A172 (cell line): ENCODE data around the gene ASTN2. TPM values are rescaled to one million over a fixed set of nuclear protein-coding genes. Genes with fewer than 3 reads are reported as not detected.
"Not testable (repeated sequence)": the region's sequence is repeated elsewhere in the genome, so short reads cannot be mapped to it uniquely, and the experiment has no call there.

Experiments used
- DNase-seq: peaks from one replicate; pipeline ENCODE4 v3.0.0-alpha.2; 2015; ENCODE audit warnings: low spot score
- total RNA-seq: library from RNA; depleted of rRNA; stranded (reverse); fragments of >200 nt; shearing (Covaris generic); gene quantifications from 2 replicates; pipeline ENCODE4 v1.2.3, GENCODE V29; 2014

ASTN2 gene
- total RNA-seq, 1 experiment from 2014 or later: 8.5 TPM

DNA sequence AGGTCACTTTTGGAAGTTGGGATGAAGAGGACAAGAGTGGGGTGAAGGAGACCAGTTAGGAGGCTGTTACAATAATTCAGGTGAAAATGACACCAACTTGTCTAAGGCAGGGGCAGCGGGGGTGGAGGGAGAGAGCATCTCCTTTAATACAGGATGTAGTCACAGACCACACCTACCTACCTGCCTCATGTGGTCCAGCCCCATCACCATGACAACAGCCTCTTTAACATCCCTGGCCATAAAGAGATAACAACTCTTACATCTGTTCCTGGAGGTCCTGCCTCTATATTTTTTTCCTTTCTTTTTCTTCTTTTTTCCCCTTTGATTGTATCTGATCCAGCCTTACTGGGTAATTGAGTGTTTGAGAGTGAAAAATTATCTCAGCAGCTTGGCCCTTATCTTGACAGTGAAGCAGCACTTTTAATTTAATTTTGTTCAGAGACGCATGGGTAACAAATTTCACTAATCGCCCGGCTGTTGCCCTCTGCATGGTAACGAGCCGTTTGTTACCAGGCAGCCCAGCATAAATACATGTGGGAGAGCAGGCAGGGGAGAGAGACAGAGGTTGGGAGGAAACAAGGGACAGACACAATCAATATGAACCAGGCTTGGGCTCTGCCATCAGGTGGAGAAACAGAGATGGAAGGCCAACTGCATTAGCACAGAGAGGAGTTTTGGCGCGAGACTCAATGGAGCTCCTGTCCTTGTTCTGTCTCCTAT, 338.1 kb downstream of the ASTN2 start:
- no peak for DNase-seq

DNA sequence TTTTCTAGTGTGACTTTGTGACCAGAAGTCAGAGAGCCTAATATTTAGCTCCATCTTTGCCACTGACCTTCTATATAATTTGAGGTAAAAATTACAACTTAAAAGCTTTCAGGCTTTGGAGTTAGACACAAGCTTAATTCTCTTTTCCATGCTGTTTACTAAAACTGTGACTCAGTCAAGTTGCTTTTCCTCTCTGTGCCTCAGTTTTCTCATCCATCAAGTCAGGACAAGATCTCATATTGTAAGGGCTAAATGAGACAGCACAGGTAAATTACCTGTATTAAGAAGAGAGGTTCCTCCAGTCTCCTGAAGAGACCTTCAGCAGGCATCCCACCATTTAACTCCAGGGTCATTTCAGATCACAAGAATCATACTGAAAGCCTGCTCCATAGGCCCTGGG, 339.2 kb downstream of the ASTN2 start:
- no peak for DNase-seq

DNA sequence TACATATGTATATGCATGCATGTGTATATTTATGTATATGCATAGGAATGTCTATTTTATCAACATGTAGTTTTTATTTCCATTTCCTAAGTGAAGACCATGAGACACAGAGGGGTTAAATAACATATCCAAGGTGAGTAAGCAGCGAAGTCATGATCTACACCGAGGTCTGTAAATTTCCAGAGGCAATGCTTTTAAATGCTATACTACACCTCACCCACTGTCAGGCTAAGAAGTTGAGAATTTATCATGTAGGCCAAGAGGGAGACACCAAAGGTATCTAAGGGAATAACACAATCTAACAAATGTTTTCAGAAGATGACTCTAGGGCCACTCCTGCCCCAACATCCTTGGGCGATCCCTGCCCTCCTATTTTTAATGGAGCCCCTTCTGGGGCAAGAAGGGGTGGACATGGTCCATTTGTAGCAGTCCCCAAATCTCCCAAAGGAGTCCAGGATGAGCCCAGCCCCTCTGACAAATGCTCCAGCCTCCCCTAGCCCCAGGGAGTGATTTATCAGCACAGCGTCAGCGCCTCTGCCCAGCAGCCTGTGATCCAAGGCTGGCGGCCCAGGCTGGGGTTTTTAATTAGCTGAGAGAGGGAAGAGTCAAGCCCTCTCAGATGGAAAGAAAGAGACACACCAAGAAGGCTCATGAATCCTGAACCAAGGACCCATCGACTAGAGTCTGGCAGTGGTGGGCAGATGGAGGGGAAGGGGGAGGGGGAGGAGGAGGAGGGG, 339.9 kb downstream of the ASTN2 start:
- DNase-seq: no peak

DNA sequence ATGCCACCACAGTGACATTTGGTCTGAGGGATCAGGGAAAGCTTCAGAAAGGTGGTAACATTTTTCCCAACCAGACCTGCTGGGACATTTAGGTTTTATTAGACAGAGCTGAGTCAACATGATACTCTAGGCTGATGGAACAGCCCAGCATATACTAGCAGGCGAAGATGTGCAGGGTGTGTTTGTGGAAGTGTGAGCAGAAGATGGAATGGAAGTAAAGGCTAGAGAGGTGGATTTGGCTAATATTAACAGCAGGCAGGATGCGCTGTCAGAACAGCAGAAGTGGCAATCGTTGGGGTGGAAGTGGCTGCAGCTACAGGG, 340.6 kb downstream of the ASTN2 start:
- no peak for DNase-seq

DNA sequence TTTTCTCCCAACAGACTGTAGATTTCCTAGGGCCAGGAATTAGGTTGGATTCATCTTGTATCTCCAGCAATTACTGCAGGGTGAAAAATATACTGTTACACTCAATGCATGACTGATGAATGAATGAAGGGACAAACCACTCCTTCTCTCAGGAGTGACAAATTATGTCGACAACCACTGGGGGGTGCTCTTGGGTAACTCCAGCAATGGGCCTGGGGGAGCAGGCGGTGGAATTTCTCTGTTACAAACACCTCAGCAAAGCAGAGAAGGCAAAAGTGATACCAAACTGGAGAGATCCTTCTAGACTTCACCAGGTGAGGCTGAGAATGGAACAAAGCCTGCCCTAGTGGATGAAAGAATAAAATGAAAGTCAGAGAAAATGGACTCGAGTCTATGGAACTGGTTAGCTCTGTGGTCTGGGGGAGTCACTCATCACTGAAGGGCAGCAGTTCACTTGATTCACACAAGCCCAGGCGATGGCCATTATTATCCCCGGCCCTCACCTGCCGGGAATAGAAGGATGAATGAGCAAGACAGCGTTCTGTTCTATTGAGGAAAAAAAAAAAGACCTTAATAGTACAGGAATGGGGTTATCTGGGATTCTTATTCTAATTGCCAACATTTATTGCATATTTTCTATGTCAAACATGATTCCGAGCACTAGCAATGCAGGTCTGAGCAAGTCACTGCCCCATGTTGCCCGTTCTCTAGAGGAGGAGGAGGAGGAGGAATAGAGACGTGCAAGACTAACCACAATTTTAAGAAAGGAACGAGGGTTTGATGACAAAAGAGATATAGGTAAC, 341.1 kb downstream of the ASTN2 start:
- DNase-seq: peak; percentile 19

DNA sequence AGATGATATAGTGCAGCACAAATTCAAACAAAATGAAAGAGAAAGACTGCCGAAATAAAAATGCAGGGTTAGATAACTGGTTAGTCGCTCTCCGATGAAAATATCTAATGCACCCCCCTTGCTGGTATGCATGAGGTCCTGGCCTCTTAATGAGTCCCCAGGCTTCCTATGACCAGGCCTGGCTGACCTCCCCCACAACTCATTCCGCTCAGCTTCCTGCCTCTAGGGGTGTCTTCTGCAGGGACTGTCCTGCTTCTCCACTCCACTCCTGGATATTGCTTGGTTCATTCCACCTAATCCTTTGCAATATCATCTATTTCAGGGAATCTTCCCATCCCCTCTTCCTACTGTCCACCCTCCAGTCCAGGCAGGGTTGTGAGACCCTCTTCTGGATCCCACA, 341.8 kb downstream of the ASTN2 start:
- DNase-seq: no peak

DNA sequence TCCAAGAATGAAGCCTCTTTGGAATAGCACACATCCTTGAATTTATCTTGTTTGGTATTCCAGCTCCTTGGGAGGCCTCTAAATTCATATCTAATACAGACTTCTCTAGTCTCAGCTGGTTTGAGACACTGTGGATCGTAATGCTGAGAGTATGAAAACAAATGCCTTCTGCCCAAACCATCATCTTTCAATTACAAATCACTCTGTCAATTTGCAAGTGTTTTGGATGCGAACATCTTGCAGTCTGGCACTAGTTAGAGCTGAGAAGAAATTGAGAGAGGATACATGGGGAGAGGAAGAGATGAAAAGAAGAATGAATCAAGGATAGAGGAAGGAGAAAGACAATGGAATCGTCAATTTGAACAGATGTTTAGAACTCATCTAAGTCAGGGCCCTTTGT, 342.6 kb downstream of the ASTN2 start:
- no peak for DNase-seq

DNA sequence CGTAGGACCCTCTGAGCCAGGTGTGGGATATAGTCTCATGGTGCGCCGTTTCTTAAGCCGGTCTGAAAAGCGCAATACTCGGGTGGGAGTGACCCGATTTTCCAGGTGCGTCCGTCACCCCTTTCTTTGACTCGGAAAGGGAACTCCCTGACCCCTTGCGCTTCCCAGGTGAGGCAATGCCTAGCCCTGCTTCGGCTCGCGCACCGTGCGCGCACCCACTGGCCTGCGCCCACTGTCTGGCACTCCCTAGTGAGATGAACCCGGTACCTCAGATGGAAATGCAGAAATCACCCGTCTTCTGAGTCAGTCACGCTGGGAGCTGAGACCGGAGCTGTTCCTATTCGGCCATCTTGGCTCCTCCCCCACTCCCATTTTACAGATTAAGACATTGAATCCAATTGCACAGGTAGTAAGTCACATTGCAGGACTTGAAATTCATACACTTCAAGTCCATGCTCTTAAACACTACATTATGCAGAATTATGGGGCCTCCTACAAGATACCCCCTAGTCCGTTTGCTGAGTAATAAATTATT, 343.1 kb downstream of the ASTN2 start:
- DNase-seq: not testable (repeated sequence)

DNA sequence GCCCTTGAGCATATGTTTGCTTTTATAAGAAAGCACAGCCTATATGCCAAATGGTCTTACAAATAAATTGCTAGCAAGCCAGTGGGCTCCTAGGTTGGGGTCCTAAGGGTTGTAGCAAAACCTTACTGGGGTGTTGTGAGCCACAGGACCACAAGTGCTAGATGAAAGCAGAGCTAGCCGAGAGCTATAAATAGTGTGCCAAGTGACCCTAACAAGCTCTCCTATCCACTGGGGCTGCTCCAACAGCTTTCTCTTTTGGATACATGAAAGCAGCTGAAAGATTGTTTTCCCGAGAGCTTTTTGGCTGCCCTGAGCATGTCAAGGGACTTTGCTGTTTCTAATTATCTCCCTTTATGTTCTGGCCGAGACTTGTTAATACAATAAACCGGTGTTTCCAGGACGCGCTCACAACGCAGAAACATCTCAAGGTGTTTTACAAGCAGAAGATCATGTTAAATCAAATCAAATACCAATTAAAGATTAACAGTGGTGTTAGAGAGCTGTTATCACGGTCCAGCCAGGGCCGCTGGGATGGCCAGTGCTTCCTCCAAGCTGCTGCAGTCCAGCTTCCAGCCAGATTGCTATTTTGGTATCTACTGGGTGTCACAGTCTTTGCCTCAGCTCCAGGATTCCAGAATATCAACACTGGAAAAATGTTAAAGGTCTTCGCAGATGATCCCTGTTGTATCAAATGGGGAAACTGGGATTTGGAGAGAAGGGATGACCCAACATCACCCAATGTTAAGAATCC, 351.0 kb downstream of the ASTN2 start:
- no peak for DNase-seq

DNA sequence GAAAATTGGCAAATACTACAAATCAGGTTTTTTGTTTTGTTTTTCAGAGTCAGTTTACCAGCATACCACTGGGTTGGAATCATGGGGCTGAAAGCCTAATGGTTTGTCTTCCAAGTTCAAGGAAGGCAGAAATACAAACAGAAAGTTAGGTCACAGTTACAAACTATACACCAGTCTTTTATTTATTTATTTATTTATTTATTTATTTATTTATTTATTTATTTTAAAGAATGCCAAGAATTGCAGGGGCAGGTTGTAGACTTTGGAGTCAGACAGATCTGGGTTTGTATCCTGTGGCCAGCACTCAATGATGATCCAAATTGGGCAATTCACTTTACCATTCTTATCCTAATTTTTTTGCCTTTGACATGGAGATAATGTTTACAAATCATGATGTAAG, 353.9 kb downstream of the ASTN2 start:
- no peak for DNase-seq

DNA sequence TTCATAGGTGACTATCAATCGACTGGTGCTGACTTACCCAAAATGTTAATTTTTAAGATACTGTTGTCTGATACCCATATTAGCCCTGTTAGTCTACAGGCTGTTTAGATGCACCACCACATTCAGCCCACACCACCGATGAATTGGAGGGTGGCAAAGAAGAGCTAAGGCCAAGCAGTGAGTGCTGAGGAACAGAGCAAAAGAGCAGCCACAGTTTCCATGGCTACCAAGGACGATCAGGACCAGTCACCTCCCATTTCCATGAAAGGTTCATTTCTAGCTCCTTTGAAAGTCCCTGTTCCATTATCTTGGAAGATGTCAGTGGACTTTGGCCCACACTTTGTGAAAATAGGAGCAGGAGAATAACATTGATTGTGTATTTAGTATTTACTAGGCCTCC, 364.9 kb downstream of the ASTN2 start:
- no peak for DNase-seq

DNA sequence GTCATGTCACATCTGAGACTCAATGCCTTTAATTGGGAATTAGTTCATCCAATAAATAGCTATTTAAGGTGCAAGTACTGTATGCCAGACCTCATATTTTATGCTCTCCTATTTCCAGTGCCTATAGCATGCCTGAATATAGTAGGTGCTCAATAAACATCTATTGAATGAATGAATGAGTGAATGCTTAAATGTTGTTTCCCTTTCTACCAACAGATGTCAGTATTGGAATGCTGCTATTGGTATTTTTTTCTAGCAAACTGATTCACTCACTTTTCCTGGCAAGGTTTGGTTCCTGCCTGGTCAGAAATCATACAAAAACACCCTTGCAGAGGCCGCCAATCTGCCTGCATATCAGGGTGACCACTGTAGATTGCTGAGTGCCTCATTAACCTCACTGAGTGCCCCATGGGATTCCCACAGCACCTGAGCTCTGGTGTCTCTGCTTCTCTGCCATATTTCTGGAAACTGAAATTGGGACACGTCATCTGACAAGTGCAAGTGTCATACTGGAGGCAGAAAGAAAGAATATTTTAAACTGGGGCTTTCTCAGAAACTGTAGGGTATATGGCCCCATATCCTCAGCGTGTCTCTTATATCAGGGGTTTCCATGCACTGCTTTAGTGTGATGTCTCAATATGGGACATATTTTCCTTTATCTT, 368.1 kb downstream of the ASTN2 start:
- no peak for DNase-seq

DNA sequence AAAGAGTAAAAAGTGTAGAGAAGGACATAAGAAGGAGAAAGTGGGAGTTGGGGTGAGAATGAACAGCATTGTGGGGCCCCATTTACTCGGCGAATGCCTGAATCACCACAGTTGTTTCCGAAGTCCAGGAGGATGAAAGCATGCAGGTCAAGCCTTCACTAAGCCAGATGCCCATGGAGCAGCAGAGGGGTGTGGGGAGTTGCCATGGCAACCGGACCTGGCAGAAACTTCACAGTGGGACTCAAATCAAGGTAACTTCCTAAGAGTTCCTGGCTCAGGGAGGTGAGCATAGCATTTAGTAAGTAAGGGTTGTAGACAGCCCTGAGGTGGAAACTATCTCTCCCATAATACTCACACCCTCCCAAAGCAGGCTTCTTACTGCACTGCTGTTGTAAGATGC, 370.6 kb downstream of the ASTN2 start:
- no peak for DNase-seq

DNA sequence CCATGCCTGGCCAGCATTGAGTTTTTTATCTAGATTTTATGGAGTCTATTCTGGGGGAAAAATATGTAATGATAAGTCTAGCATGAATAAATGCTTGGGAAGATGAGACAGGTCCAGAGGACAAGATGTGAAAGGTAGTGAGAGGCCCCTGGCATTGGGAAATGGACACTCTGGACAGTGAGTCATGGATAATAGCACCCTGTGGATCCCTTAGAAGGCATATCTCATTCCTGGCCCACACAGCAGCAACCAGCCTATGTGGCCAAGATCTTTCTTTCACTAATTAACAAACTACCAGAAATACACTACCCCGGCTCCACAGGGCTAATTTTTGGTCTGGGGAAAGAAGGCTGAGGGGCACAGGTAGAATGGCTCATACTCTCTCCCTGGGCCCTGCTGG, 371.7 kb downstream of the ASTN2 start:
- DNase-seq: no peak

DNA sequence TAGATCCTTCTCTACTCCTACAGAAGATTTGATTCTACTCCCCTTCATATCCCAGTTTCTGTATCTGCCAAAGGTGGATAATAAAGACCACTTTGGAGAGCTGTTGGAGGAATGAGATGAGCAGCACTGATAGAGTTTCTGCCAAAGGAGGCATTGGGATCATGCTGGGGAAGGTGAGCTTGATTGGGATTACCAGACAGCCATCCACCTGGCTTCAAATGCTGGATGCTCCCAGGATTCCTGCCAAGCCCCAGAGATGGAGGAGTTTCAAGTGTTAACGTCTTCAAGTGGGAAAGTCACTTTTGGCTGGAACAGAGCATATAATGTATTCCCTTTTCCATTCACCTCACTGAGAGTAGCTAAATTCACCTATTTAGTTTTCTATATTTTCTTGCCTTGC, 379.3 kb downstream of the ASTN2 start:
- no peak for DNase-seq

DNA sequence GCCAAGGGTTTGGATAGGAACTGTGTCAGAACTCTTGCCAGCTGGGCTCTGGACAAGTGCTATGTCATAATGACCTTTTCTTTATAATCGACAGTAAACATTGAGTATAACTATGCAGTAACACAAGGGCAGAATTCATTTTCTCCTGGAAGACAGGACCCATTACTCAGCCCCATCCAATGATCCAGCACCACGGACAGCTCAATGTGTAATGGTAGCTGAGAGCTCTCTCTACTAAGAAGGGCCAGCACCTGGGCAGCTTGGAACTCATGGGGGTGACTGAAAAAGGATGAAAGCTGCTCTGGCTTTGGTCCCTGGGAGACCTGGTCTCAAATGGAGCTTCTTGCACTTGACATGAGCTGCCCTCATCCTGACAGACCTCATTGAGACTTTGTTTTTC, 380.0 kb downstream of the ASTN2 start:
- no peak for DNase-seq

DNA sequence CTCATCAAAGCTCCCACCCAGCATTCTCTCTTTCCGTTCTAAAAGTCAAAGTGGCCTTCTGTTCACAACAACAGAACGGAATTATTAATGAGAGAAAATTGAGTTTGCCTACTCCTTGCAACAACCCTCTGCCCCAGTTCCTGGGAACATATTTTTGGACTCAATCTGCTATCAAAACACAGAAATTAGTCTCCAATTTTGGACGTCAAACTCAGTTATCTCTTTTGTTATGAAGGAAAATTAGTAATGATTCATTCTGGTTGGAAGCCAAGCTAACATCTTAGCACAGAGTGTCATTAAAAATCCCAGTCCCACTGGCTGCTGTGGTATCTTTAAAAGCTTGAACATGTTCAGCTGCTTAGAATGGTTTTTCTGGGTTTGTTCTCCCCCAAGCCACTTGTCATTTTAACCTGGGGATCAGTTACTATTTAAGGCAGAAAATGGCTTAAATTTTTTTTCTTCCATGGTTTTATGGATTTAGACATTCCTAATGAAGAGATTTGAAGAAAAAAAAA, 384.5 kb downstream of the ASTN2 start:
- DNase-seq: no peak

DNA sequence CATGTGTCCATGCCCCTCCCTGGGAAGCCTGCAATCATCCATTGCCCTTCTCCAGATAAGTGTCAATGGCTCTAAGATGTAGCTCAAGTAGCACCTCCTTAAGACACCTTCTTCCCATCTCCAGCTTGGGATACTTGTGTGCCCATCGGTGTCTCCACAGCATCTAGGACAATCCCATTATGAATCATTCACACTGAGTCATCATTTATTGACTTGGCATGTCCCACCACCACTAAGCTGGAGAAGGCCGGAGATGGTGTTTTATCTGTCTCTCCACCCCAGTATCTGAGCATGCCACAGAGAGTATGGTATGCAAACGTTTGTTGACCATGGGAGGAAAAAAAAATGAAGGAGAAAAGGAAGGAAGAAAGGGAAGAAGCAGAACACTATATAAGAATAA, 385.5 kb downstream of the ASTN2 start:
- no peak for DNase-seq

DNA sequence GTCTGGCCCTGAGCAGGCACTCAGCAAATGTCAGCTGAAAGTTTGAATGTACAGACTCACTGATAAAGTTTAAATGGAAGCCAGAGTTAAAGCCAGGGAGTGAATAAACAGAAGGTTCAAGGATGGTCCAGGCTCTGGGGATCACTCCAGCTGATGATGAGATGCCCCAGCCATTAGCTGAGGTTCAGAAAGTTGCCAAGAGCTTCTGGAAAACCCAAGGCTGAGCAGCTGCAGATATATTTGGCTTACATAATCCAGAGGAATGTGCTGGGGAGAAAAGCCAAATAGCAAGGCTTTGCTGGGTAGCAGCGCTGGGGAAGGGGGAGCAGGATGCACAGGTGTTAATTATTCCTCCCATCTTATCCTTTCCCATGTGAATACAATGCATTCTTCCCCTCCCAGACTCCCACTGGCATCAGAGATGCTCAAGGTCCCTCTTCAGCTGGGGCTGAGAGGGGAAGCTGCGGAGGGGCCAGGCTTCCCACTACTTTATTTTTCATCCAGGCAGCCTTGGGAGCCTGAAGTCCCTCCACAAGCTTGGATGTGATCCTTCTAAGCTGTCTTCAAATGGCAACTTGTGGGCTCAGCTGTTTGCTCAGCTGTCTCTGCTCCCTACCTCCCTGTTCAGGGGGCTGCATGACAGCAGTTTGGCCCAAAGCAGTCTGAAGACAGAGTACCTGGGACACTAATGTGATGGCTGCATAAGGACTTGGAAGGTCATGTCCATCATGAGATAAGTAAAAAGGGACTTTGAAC, 386.6 kb downstream of the ASTN2 start:
- DNase-seq: no peak

DNA sequence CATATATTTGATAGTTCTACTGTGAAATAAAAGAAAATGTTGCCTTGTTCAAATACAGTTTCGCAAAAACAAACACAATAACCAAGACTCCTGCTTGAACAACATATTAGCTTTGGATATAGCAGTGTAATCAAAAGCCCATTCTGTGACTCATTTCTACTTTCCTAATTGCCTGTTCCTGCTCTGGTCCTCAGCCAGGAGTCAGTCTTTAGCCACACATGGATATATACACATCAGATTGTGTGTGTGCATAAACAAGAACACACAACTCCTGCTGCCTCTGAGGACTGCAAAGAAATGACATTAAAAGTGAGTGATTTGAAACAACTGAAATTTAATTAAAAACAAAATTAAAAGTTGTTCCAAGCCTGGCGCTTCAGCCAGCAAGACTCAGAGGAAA, 393.0 kb downstream of the ASTN2 start:
- DNase-seq: no peak
